ENCODE data around the gene TRIP10.
"Not testable (repeated sequence)": the region's sequence is repeated elsewhere in the genome, so short reads cannot be mapped to it uniquely, and the experiment has no call there.

TRIP10 gene

GRCh38 chr19:6739883-6740588, 556 bp downstream of the TRIP10 start:
- DNase-seq (ENCODE audit: low read depth in 2 of 2, low spot score in 1 of 2) = no peak

- no peak for DNase-seq (ENCODE audit: low read depth in 2 of 2, low spot score in 1 of 2)
These were observed 1.3 kb downstream of the TRIP10 start for GRCh38 chr19:6740589-6741343.

- no peak for DNase-seq (ENCODE audit: low read depth in 2 of 2, low spot score in 1 of 2)
These were observed 3.6 kb downstream of the TRIP10 start for GRCh38 chr19:6743066-6743465.

- no peak for DNase-seq (ENCODE audit: low read depth in 2 of 2, low spot score in 1 of 2)
These were observed 4.4 kb downstream of the TRIP10 start for GRCh38 chr19:6743714-6744380.

GRCh38 chr19:6744381-6745301, 5.2 kb downstream of the TRIP10 start:
- no peak for DNase-seq (ENCODE audit: low read depth in 2 of 2, low spot score in 1 of 2)

- DNase-seq (ENCODE audit: low read depth in 2 of 2, low spot score in 1 of 2) = no peak
These were observed 6.5 kb downstream of the TRIP10 start for GRCh38 chr19:6745965-6746364.

GRCh38 chr19:6748543-6748942, 9.1 kb downstream of the TRIP10 start:
- not testable (repeated sequence) for DNase-seq (ENCODE audit: low read depth in 2 of 2, low spot score in 1 of 2)

- DNase-seq (ENCODE audit: low read depth in 2 of 2, low spot score in 1 of 2) = no peak
These were observed 10.6 kb downstream of the TRIP10 start for GRCh38 chr19:6750062-6750461.

- no peak for DNase-seq (ENCODE audit: low read depth in 2 of 2, low spot score in 1 of 2)
These were observed 11.7 kb downstream of the TRIP10 start for GRCh38 chr19:6751189-6751588.

GRCh38 chr19:6752256-6753177, 13.0 kb downstream of the TRIP10 start:
- DNase-seq (ENCODE audit: low read depth in 2 of 2, low spot score in 1 of 2) = no peak

- peak; percentile 42 to 60 for DNase-seq (ENCODE audit: low read depth in 2 of 2, low spot score in 1 of 2)
These were observed 13.9 kb downstream of the TRIP10 start for GRCh38 chr19:6753178-6754031.

GRCh38 chr19:6754136-6754535, 14.7 kb downstream of the TRIP10 start:
- no peak for DNase-seq (ENCODE audit: low read depth in 2 of 2, low spot score in 1 of 2)

GRCh38 chr19:6754653-6755463, 15.4 kb downstream of the TRIP10 start:
- DNase-seq (ENCODE audit: low read depth in 2 of 2, low spot score in 1 of 2) = no peak

GRCh38 chr19:6760606-6761005, 21.1 kb downstream of the TRIP10 start:
- no peak for DNase-seq (ENCODE audit: low read depth in 2 of 2, low spot score in 1 of 2)

GRCh38 chr19:6761053-6761676, 21.7 kb downstream of the TRIP10 start:
- DNase-seq (ENCODE audit: low read depth in 2 of 2, low spot score in 1 of 2) = no peak

- not testable (repeated sequence) for DNase-seq (ENCODE audit: low read depth in 2 of 2, low spot score in 1 of 2)
These were observed 22.8 kb downstream of the TRIP10 start for GRCh38 chr19:6762253-6762797.

- no peak for DNase-seq (ENCODE audit: low read depth in 2 of 2, low spot score in 1 of 2)
These were observed 26.4 kb downstream of the TRIP10 start for GRCh38 chr19:6765738-6766356.
